Karpas-422 (cell line): ENCODE results near the gene TMEM200B. TPM values are rescaled to one million over a fixed set of nuclear protein-coding genes. Genes with fewer than 3 reads are reported as not detected.

Source experiments
- DNase-seq: peaks from one replicate; pipeline ENCODE4 v3.0.0-alpha.2; 2015
- H2AFZ ChIP-seq: fragments of 200-600 bp; sonication (generic); 2 replicates; pipeline ENCODE4 v1.6.1; 2014; ENCODE audit warnings: antibody characterized with exemption, low read length, mixed read lengths
- H3K27ac ChIP-seq: fragments of 200-600 bp; sonication (generic); 2 replicates; pipeline ENCODE4 v1.5.1; 2014; ENCODE audit warnings: mild to moderate bottlenecking, low read length, moderate library complexity
- H3K27me3 ChIP-seq: fragments of 200-600 bp; sonication (generic); 2 replicates; pipeline ENCODE4 v1.6.1; 2014; ENCODE audit warnings: low read length, mixed read lengths
- H3K36me3 ChIP-seq: fragments of 200-600 bp; sonication (generic); 2 replicates; pipeline ENCODE4 v1.6.1; 2014; ENCODE audit warnings: low read length, mixed read lengths; ENCODE audit not compliant: insufficient read depth
- H3K4me1 ChIP-seq: fragments of 200-600 bp; sonication (generic); 2 replicates; pipeline ENCODE4 v1.6.1; 2014; ENCODE audit warnings: mild to moderate bottlenecking, low read length, mixed read lengths
- H3K4me2 ChIP-seq: fragments of 200-600 bp; sonication (generic); 2 replicates; pipeline ENCODE4 v1.6.1; 2014; ENCODE audit warnings: low read length, low read depth, mild to moderate bottlenecking; ENCODE audit not compliant: poor library complexity, severe bottlenecking
- H3K4me3 ChIP-seq: fragments of 200-600 bp; sonication (generic); 2 replicates; pipeline ENCODE4 v1.5.1; 2014; ENCODE audit warnings: mild to moderate bottlenecking, antibody characterized with exemption, low read length, mixed read lengths
- H3K79me2 ChIP-seq: fragments of 200-600 bp; sonication (generic); 2 replicates; pipeline ENCODE4 v1.6.1; 2014; ENCODE audit warnings: mild to moderate bottlenecking, low read length, mixed read lengths
- H3K9ac ChIP-seq: fragments of 200-600 bp; sonication (generic); 2 replicates; pipeline ENCODE4 v1.6.0; 2014; ENCODE audit warnings: low read length
- H3K9me2 ChIP-seq: fragments of 200-600 bp; sonication (generic), shearing (Covaris generic); replicated peaks from 2 replicates; pipeline ENCODE4 v1.6.0; 2014; ENCODE audit warnings: mild to moderate bottlenecking, low read length, moderate library complexity; ENCODE audit not compliant: insufficient read depth
- H3K9me3 ChIP-seq: fragments of 300-700, 200-600 bp; sonication (generic); 2 replicates; pipeline ENCODE4 v1.6.1; 2014; ENCODE audit warnings: low read length, mixed read lengths
- H4K20me1 ChIP-seq: fragments of 200-600 bp; sonication (generic); 2 replicates; pipeline ENCODE4 v1.6.1; 2014; ENCODE audit warnings: mild to moderate bottlenecking, antibody characterized with exemption, low read length, low read depth; ENCODE audit not compliant: insufficient read depth
- small RNA-seq: library from RNA; depleted of rRNA; stranded (forward); fragments of <200 nt; gene quantifications from one replicate; pipeline ENCODE3, GENCODE V24; 2014
- total RNA-seq: library from RNA; depleted of rRNA; stranded (reverse); fragments of >200 nt; shearing (Covaris generic); gene quantifications from 2 replicates; pipeline ENCODE4 v1.2.3, GENCODE V29; 2014; ENCODE audit warnings: low replicate concordance; rRNA removed

TMEM200B gene
- total RNA-seq, 1 experiment from 2014 or later = not detected

DNA sequence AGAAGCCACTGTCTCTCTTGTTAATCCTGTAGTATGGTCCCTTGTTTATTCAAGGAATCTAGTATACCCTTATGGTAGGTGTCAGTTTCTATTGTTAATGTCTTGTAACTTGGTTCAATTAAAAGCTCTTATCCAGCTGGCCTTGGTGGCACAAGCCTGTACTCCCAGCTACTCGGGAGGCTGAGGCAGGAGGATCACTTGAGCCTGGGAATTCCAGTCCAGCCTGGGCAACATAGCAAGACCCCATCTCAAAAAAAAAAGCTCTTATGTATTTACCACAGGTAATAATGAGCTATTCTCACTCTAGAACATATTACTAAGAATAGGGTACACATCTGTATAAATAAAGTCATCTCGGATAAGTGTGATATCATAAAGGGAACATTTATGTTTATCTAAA lies 46.5 kb downstream of the TMEM200B start:
- Histone ChIP-seq H3K27me3 (no peaks in the 10 kb centered on the region), H3K4me3 (no peak overlapping the region), H2AFZ (no peak overlapping the region), H3K4me1 (no peaks in the 10 kb centered on the region), H3K9ac (no peak overlapping the region), H3K36me3 (no peaks in the 10 kb centered on the region), H3K79me2 (no peaks in the 10 kb centered on the region), H3K9me2 (no peaks in the 10 kb centered on the region), H4K20me1 (no peaks in the 10 kb centered on the region), H3K4me2 (no peak overlapping the region), H3K27ac (no peak overlapping the region), H3K9me3 (no peaks in the 10 kb centered on the region)
- DNase-seq = no peak

Small RNAs within 50 kb of the gene (small RNA-seq; reads per million reads assigned to genes)
- gene RF02271 = not detected

Other genes starting within 250 kb of the TMEM200B start
- gene EPB41, start 209.3 kb downstream of the TMEM200B start, total RNA-seq = 17.3 and 17.5 TPM in 2 replicates
- gene SRSF4, start 58.0 kb upstream of the TMEM200B start, total RNA-seq = 31.7 and 40.1 TPM in 2 replicates
- gene MECR, start 107.0 kb upstream of the TMEM200B start, total RNA-seq = 25.3 and 26.2 TPM in 2 replicates
- gene PTPRU, start 112.6 kb upstream of the TMEM200B start, total RNA-seq = 1.1 TPM in 1 of 2 replicates, not detected in the other